Raji (cell line): ENCODE results near the gene UBE3C.

Experiments used
- POLR2A ChIP-seq: IDR thresholded peaks from 2 replicates; pipeline ENCODE4 v1.6.1; 2011; ENCODE audit warnings: low read depth, low read length, control low read depth; ENCODE audit not compliant: insufficient read depth

Gene UBE3C

GRCh38 chr7:157306846-157307838 lies 168.4 kb downstream of the UBE3C start:
- TF ChIP-seq POLR2A: no peak

- no peak for TF ChIP-seq POLR2A
These were observed 171.4 kb downstream of the UBE3C start for GRCh38 chr7:157309988-157310668.

DNA sequence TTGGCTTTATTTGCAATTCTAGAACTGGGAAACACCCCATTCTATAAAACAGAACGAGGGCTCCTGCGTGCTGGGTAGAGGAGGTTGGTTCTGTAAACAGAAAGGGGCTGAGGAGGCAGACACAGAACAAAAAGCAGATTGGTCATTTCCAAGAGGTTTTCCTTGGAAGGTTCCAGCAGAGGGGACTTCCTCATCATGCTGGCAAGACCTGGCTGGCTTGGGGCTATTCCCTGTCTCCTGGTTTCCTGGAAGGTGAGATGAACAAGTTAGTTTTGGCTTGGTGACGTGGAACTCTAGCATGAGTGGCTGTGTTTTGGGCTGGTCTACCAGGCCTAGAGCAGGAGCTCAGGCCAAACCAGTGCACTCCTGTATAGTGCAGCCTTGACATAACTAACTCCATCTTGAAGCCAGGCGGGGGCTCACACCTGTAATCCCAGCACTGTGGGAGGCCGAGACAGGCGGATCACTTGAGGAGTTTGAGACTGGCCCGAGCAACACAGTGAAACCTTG lies 172.0 kb downstream of the UBE3C start:
- TF ChIP-seq POLR2A: no peak

DNA sequence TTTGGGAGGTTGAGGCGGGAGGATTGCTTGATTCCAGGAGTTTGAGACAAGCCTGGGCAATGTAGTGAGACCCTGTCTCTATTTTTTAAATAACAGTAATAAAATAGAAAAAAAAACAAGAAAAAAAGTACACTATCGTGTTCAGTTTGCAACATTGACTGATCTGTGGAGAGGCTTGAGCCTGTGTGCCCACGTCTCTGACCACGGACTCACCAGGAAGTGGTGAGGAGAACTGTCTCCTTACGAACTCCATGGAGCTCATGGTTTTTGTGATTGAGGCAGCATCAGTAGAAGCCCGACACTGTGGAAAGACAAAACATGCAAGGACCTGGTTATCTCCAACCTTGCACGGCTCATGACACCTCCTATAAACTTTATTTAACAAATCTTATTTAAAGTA lies 174.2 kb downstream of the UBE3C start:
- no peak for TF ChIP-seq POLR2A

DNA sequence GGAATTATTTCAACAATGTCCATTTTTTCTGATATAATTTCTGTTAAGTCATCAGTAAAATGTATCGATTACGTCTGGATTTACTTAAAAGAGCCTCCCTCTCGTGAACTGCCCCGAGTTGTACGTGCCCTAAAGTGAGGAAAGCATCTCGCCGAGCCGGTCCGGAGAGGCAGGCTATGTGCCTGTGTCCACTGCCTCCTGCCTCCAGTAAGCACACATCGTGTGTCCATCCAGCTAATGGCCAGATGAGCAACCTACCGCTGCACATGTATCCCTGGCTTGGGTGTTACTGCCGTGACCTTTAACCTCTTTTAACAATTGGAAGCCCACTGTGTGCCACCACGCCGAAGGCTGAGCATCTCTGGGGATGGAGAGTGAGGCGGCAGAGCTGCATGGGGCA lies 174.9 kb downstream of the UBE3C start:
- TF ChIP-seq POLR2A: no peak

DNA sequence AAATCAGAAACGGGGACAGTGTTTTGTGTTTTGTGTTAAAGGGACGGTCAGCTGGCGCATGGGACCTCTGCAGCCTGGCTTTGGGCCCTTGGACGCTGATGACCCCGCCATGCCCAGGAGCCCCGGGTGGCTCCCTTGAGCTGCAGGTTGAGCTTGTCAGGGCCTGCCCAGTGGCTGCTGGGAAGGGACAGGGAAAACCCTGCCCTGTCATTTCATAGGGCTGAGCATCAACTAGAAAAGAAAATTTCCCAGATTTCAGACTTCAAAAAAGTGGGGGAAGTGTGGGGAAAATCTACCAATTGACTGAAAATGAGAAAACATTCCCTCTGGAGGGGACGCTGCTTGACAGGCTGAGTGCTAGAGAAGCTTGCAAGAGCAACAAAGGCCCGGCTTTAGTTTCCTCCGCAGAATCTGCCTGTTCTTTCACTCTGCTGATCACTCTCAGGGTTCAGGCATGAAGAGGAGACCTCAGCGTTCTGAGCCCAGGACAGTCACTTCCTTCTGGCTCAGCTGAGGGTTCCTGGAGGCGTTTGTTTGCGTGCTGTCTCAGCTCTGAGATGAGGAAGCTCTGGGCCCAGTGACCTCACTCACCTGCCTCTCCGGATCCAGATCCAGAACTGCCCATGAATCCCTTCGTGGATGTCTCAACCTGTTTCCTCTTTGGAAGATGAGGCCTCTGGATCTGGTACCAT lies 179.4 kb downstream of the UBE3C start:
- TF ChIP-seq POLR2A: no peak
